UCSD-AML1 (cell line): Measurements from ENCODE around the gene MBTD1.

ENCODE experiments used
- DNase-seq: peaks from one replicate; lab custom pipeline; 2025; ENCODE audit not compliant: unreplicated experiment; lab: John Stamatoyannopoulos, UW

The MBTD1 gene

DNA sequence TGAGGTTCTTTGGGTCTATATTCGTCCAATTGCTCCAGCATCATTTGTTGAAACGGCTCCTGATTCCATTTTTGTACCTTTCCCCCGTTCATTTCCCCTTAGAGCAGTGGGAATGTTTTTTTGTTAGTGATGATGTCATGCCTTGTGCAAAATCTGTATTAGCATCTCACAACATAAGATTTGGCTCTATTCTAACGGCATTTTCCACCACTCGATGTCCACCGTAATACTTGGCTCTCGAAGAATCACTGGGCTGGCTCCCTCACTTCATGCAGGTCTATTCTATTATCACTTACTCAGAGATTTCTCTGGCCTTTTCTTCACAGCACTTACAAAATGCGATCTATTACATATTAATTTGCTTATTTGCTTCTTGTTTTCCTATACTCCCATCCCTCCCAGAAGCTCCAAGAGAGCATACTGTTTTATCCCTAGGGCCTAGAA, 107.1 kb downstream of the MBTD1 start:
- DNase-seq = no peak

DNA sequence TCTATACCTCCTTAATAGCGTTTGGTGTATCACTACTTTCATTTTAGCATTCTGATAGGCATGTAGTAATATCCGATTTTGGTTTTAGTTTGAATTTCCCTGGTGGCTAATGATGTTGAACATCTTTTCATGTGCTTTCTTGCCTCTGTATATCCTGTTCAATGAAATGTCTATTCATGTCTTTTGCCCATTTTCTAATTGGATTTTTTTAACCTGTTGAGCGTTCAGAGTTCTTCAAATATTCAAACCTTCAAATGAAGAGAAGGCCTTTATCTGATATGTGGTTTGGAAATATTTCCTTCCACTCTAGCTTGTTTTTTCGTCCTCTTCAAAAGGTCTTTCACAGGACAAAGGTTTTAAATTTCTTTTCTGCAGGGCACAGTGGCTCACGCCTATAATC, 108.9 kb downstream of the MBTD1 start:
- no peak for DNase-seq

GRCh38 chr17:51149163-51149562, 110.7 kb downstream of the MBTD1 start:
- no peak for DNase-seq

GRCh38 chr17:51147650-51148049, 112.2 kb downstream of the MBTD1 start:
- DNase-seq = no peak

- no peak for DNase-seq
These were observed 115.4 kb downstream of the MBTD1 start for GRCh38 chr17:51144266-51145022.

GRCh38 chr17:51142597-51142996, 117.3 kb downstream of the MBTD1 start:
- no peak for DNase-seq

GRCh38 chr17:51135956-51136355, 123.9 kb downstream of the MBTD1 start:
- DNase-seq = no peak

GRCh38 chr17:51133365-51133764, 126.5 kb downstream of the MBTD1 start:
- DNase-seq = no peak

- DNase-seq = no peak
These were observed 126.9 kb downstream of the MBTD1 start for GRCh38 chr17:51132964-51133319.

DNA sequence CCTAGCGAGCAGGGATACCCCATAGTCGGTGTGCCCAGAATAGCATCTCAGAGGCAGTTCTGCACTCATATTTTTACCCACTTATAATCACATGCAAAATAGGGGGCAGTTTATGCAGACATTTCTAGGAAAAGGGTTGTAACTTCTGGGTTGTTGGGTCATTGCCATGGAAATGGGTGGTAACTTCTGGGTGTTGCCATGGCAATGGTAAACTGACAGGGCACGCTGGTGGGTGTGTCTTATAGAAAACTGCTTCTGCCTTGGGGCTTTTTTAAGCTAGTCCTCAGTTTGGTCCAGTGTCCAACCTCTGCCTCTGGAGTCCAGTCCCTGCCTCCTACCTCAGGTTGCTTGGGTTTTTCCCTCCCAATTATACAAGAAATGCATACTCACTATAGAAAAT, 131.8 kb downstream of the MBTD1 start:
- DNase-seq = no peak
